Ishikawa (cell line): ENCODE measurements around the gene PLSCR3.

ENCODE experiments used
- CEBPB ChIP-seq: IDR thresholded peaks from 2 replicates; pipeline ENCODE4 v1.6.1; 2012
- EP300 ChIP-seq: IDR thresholded peaks from 2 replicates; pipeline ENCODE4 v1.6.1; 2012; ENCODE audit warnings: borderline replicate concordance
- RAD21 ChIP-seq: IDR thresholded peaks from 2 replicates; pipeline ENCODE4 v1.6.1; 2012; ENCODE audit warnings: low read depth
- TAF1 ChIP-seq: IDR thresholded peaks from 2 replicates; pipeline ENCODE4 v1.6.1; 2012; ENCODE audit warnings: low read depth, mild to moderate bottlenecking
- ZBTB7A ChIP-seq: IDR thresholded peaks from 2 replicates; pipeline ENCODE4 v1.6.1; 2012; ENCODE audit warnings: low read depth
- TF ChIP-seq, protein P1 (sequence below): IDR thresholded peaks from 2 replicates; pipeline ENCODE4 v1.6.1; 2012; ENCODE audit warnings: low read depth, mild to moderate bottlenecking
- TF ChIP-seq, protein P2 (sequence below): IDR thresholded peaks from 2 replicates; pipeline ENCODE4 v1.6.1; 2012

DNA sequence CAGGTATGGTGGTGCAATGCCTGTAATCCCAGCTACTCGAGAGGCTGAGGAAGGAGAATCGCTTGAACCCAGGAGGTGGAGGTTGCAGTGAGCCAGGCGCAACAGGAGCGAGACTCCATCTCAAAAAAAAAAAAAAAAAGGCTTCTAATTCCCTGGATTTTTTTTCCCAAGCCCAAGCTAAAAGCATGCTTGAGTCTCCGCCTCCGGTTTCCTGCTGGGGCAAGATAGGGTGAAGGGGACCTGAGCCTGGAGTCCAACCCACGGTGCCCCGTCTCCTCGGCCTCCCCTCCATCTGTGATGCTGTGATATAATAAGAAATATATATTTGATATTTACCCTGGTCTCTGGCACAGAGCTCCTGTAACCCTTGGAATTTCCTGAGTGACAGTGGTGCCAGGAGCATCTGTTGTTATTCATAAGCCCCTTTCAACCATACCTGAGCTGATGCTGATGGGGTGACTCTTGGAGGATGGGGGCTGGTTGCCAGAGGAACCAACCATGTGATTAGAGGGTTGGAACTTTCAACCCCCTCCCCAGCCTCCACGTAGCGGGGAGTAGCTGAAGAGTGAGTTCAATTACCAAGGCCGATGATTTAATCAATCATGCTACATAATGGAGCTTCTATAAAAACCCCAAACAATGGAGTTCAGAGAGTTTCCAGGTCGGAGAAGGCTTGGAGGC lies 26.3 kb downstream of the PLSCR3 start:
- TF ChIP-seq RAD21 (no peak), ZBTB7A (no peak), TAF1 (no peak), CEBPB (no peak), EP300 (no peak)
- TF ChIP-seq, protein P1, sequence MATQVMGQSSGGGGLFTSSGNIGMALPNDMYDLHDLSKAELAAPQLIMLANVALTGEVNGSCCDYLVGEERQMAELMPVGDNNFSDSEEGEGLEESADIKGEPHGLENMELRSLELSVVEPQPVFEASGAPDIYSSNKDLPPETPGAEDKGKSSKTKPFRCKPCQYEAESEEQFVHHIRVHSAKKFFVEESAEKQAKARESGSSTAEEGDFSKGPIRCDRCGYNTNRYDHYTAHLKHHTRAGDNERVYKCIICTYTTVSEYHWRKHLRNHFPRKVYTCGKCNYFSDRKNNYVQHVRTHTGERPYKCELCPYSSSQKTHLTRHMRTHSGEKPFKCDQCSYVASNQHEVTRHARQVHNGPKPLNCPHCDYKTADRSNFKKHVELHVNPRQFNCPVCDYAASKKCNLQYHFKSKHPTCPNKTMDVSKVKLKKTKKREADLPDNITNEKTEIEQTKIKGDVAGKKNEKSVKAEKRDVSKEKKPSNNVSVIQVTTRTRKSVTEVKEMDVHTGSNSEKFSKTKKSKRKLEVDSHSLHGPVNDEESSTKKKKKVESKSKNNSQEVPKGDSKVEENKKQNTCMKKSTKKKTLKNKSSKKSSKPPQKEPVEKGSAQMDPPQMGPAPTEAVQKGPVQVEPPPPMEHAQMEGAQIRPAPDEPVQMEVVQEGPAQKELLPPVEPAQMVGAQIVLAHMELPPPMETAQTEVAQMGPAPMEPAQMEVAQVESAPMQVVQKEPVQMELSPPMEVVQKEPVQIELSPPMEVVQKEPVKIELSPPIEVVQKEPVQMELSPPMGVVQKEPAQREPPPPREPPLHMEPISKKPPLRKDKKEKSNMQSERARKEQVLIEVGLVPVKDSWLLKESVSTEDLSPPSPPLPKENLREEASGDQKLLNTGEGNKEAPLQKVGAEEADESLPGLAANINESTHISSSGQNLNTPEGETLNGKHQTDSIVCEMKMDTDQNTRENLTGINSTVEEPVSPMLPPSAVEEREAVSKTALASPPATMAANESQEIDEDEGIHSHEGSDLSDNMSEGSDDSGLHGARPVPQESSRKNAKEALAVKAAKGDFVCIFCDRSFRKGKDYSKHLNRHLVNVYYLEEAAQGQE = no peak
- TF ChIP-seq, protein P2, sequence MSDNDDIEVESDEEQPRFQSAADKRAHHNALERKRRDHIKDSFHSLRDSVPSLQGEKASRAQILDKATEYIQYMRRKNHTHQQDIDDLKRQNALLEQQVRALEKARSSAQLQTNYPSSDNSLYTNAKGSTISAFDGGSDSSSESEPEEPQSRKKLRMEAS = no peak
